Smooth muscle cell (in vitro differentiated cells): ENCODE data around the gene TGFBR1. TPM values are rescaled to one million over a fixed set of nuclear protein-coding genes. Genes with fewer than 3 reads are reported as not detected.

Experiments
- DNase-seq: peaks from one replicate; lab custom pipeline; 2025; ENCODE audit not compliant: unreplicated experiment; lab: John Stamatoyannopoulos, UW
- H2AFZ ChIP-seq: fragments of 200-600 bp; sonication (generic); 2 replicates; pipeline ENCODE4 v1.6.0; 2016; ENCODE audit warnings: antibody characterized with exemption, low read depth, mild to moderate bottlenecking
- H3F3A ChIP-seq: fragments of 200-600 bp; sonication (generic); 2 replicates; pipeline ENCODE4 v1.6.0; 2017; ENCODE audit warnings: antibody characterized with exemption, low read depth
- H3K27ac ChIP-seq: fragments of 200-600 bp; sonication (generic); 2 replicates; pipeline ENCODE4 v1.5.1; 2016; ENCODE audit warnings: low read depth, mild to moderate bottlenecking
- H3K27me3 ChIP-seq: fragments of 200-600 bp; sonication (generic); 2 replicates; pipeline ENCODE4 v1.6.1; 2016; ENCODE audit warnings: low read depth, mild to moderate bottlenecking
- H3K36me3 ChIP-seq: fragments of 200-600 bp; sonication (generic); 2 replicates; pipeline ENCODE4 v1.5.1; 2016; ENCODE audit warnings: low read depth
- H3K4me1 ChIP-seq: fragments of 200-600 bp; sonication (generic); 2 replicates; pipeline ENCODE4 v1.5.1; 2016; ENCODE audit warnings: low read depth
- H3K4me2 ChIP-seq: fragments of 200-600 bp; sonication (generic); 2 replicates; pipeline ENCODE4 v1.6.0; 2016; ENCODE audit warnings: mild to moderate bottlenecking
- H3K4me3 ChIP-seq: fragments of 200-600 bp; sonication (generic); 2 replicates; pipeline ENCODE4 v1.5.1; 2016; ENCODE audit warnings: mild to moderate bottlenecking
- H3K79me2 ChIP-seq: fragments of 200-600 bp; sonication (generic); 2 replicates; pipeline ENCODE4 v1.6.0; 2016; ENCODE audit warnings: low read depth, mild to moderate bottlenecking
- H3K9ac ChIP-seq: fragments of 200-600 bp; sonication (generic); 2 replicates; pipeline ENCODE4 v1.6.0; 2016; ENCODE audit warnings: low read depth
- H3K9me3 ChIP-seq: fragments of 200-600 bp; sonication (generic); replicated peaks from 2 replicates; pipeline ENCODE4 v1.5.1; 2016; ENCODE audit warnings: low read depth
- H4K20me1 ChIP-seq: fragments of 200-600 bp; sonication (generic); 2 replicates; pipeline ENCODE4 v1.6.0; 2016; ENCODE audit warnings: low read depth
- CTCF ChIP-seq: fragments of 200-600 bp; sonication (generic); IDR thresholded peaks from 2 replicates; pipeline ENCODE4 v1.5.1; 2017; ENCODE audit warnings: borderline replicate concordance, mild to moderate bottlenecking, antibody characterized with exemption; ENCODE audit not compliant: insufficient read depth, poor library complexity, severe bottlenecking
- WGBS: methylation state at CpG from one replicate; pipeline ENCODE4 v1.1.7; 2016; ENCODE audit warnings: low lambda C conversion rate; 5-methylcytosine and 5-hydroxymethylcytosine counted together
- polyA plus RNA-seq: library from polyadenylated mRNA; unstranded; fragments of >200 nt; fragmentation: Nextera tagmentation; extraction: Ambion mirVana; gene quantifications from 2 replicates; pipeline ENCODE4 v1.2.1, GENCODE V29; 2016
- total RNA-seq: library from RNA; depleted of rRNA; stranded (reverse); fragments of >200 nt; gene quantifications from 2 replicates; pipeline ENCODE4 v1.2.3, GENCODE V29; 2014

The TGFBR1 gene
- total and polyA plus RNA-seq, 2 experiments from 2014 or later, result 87.8 to 240 TPM

- H3K36me3 ChIP-seq, result peaks cover 14% of the 10 kb centered on the region
- DNase-seq, result no peak
- peaks cover 7% of the 10 kb centered on the region for H4K20me1 ChIP-seq
- H3K9me3 ChIP-seq, result no peaks in the 10 kb centered on the region
- no peaks in the 10 kb centered on the region for H3K4me1 ChIP-seq
- H3K79me2 ChIP-seq, result peaks cover 1% of the 10 kb centered on the region
- no peak overlapping the region for H3K9ac ChIP-seq
- WGBS, result 76% methylated on average over 3 of the region's 3 CpGs
- H3K4me3 ChIP-seq, result no peak overlapping the region
- no peaks in the 10 kb centered on the region for H3K27me3 ChIP-seq
- no peak overlapping the region for H3K27ac ChIP-seq
- H3K4me2 ChIP-seq, result no peak overlapping the region
- no peak overlapping the region for H2AFZ ChIP-seq
- no peak for TF ChIP-seq CTCF
- H3F3A ChIP-seq, result peaks cover 10% of the 10 kb centered on the region
These were observed 49.4 kb downstream of the TGFBR1 start for GRCh38 chr9:99154356-99154755.

- Histone ChIP-seq H3F3A (peaks cover 5% of the 10 kb centered on the region), H3K9me3 (no peaks in the 10 kb centered on the region), H3K36me3 (peaks cover 5% of the 10 kb centered on the region), H4K20me1 (no peaks in the 10 kb centered on the region), H3K9ac (no peak overlapping the region), H3K27ac (no peak overlapping the region), H3K27me3 (no peaks in the 10 kb centered on the region), H3K79me2 (no peaks in the 10 kb centered on the region), H3K4me2 (no peak overlapping the region), H3K4me1 (no peaks in the 10 kb centered on the region), H3K4me3 (no peak overlapping the region), H2AFZ (no peak overlapping the region)
- TF ChIP-seq CTCF, result no peak
- WGBS, result 53% methylated on average over 2 of the region's 2 CpGs
- DNase-seq, result no peak
These were observed 50.8 kb downstream of the TGFBR1 start for GRCh38 chr9:99155736-99156135.

GRCh38 chr9:99158629-99159028 lies 53.7 kb downstream of the TGFBR1 start:
- no peak for DNase-seq
- no peak overlapping the region for H3K4me2 ChIP-seq
- no peaks in the 10 kb centered on the region for H3K9me3 ChIP-seq
- peaks cover 4% of the 10 kb centered on the region for H3K4me1 ChIP-seq
- no peak overlapping the region for H2AFZ ChIP-seq
- no peak overlapping the region for H3K27ac ChIP-seq
- no peaks in the 10 kb centered on the region for H4K20me1 ChIP-seq
- H3K4me3 ChIP-seq, result no peak overlapping the region
- H3K9ac ChIP-seq, result no peak overlapping the region
- H3K79me2 ChIP-seq, result no peaks in the 10 kb centered on the region
- no peaks in the 10 kb centered on the region for H3K27me3 ChIP-seq
- H3F3A ChIP-seq, result no peaks in the 10 kb centered on the region
- TF ChIP-seq CTCF, result no peak
- WGBS, result 82% methylated on average over 4 of the region's 4 CpGs
- H3K36me3 ChIP-seq, result no peaks in the 10 kb centered on the region

- no peak overlapping the region for H3K27ac ChIP-seq
- H3K4me3 ChIP-seq, result no peak overlapping the region
- TF ChIP-seq CTCF, result no peak
- H3K79me2 ChIP-seq, result no peaks in the 10 kb centered on the region
- no peaks in the 10 kb centered on the region for H3K27me3 ChIP-seq
- peaks cover 4% of the 10 kb centered on the region for H3K4me1 ChIP-seq
- no peaks in the 10 kb centered on the region for H3K9me3 ChIP-seq
- 79% methylated on average over 6 of the region's 6 CpGs for WGBS
- no peaks in the 10 kb centered on the region for H4K20me1 ChIP-seq
- H3K9ac ChIP-seq, result no peak overlapping the region
- no peaks in the 10 kb centered on the region for H3K36me3 ChIP-seq
- H2AFZ ChIP-seq, result no peak overlapping the region
- no peaks in the 10 kb centered on the region for H3F3A ChIP-seq
- no peak overlapping the region for H3K4me2 ChIP-seq
- DNase-seq, result no peak
These were observed 55.3 kb downstream of the TGFBR1 start for GRCh38 chr9:99160173-99160572.
